Measurements from ENCODE around the gene CCN2.
A peak's percentile ranks its signal among the peaks of the same experiment; 100 is the strongest.

GRCh38 chr6:131949909-131950766, 1.0 kb downstream of the CCN2 start:
- TF ChIP-seq, protein P1, sequence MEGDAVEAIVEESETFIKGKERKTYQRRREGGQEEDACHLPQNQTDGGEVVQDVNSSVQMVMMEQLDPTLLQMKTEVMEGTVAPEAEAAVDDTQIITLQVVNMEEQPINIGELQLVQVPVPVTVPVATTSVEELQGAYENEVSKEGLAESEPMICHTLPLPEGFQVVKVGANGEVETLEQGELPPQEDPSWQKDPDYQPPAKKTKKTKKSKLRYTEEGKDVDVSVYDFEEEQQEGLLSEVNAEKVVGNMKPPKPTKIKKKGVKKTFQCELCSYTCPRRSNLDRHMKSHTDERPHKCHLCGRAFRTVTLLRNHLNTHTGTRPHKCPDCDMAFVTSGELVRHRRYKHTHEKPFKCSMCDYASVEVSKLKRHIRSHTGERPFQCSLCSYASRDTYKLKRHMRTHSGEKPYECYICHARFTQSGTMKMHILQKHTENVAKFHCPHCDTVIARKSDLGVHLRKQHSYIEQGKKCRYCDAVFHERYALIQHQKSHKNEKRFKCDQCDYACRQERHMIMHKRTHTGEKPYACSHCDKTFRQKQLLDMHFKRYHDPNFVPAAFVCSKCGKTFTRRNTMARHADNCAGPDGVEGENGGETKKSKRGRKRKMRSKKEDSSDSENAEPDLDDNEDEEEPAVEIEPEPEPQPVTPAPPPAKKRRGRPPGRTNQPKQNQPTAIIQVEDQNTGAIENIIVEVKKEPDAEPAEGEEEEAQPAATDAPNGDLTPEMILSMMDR (IDR thresholded peaks at IDR 0.05): peak in 2 of 3 experiments; percentile 40 to 44
- peak in 1 of 2 donors; percentile 73 for TF ChIP-seq POLR2AphosphoS5 (IDR thresholded peaks at IDR 0.05; ENCODE audit: insufficient read depth in 1 of 2, low read depth in 1 of 2)
- TF ChIP-seq POLR2A (IDR thresholded peaks at IDR 0.05): no peak

Data from vagina (tissue), 2 donors.